H1 (cell line): ENCODE data around the gene DNAJA1. TPM values are rescaled to one million over a fixed set of nuclear protein-coding genes. Genes with fewer than 3 reads are reported as not detected.

Experiments used
- CTCF ChIA-PET: fragments of 300-600 bp; sonication (Branson Sonifier 250); formaldehyde crosslinking; loops from one replicate; lab custom pipeline; 2021; ENCODE audit not compliant: partially characterized antibody; lab: Charles Lee
- POLR2A ChIA-PET: fragments of 300-600 bp; sonication (Branson Sonifier 250); formaldehyde crosslinking; loops from one replicate; lab custom pipeline; 2021; ENCODE audit warnings: inconsistent platforms; ENCODE audit not compliant: partially characterized antibody; lab: Charles Lee
- DNase-seq, 2 experiments: peaks; one replicate each; pipeline versions ENCODE4 v3.0.0 to v3.0.0-alpha.2; 2010 to 2022; ENCODE audit warnings: low spot score in 2 of 2, low read depth in 1 of 2, mixed read lengths in 1 of 2
- FAIRE-seq: peaks from 2 replicates; lab custom pipeline; 2011; peaks lifted over from hg19 to GRCh38; lab: Jason Lieb, UNC
- H2AFZ ChIP-seq: 2 replicates; pipeline ENCODE4 v1.8.1; 2012; ENCODE audit warnings: low read length, inconsistent platforms
- H2AK5ac ChIP-seq: 2 replicates; pipeline ENCODE4 v1.6.1; 2013; ENCODE audit warnings: low read depth, low read length
- H2BK120ac ChIP-seq: replicated peaks from 2 replicates; pipeline ENCODE3; 2013; ENCODE audit warnings: low read depth, low read length, inconsistent platforms
- H2BK12ac ChIP-seq: 2 replicates; pipeline ENCODE4 v1.6.1; 2013; ENCODE audit warnings: low read depth, low read length
- H2BK15ac ChIP-seq: 2 replicates; pipeline ENCODE4 v1.6.1; 2013; ENCODE audit warnings: low read length
- H2BK20ac ChIP-seq: 2 replicates; pipeline ENCODE4 v1.6.1; 2013; ENCODE audit warnings: low read length
- H2BK5ac ChIP-seq: 2 replicates; pipeline ENCODE4 v1.6.1; 2013; ENCODE audit warnings: low read depth, low read length
- H3K14ac ChIP-seq: 2 replicates; pipeline ENCODE4 v1.6.1; 2013; ENCODE audit warnings: inconsistent platforms; ENCODE audit not compliant: insufficient read length
- H3K18ac ChIP-seq: 2 replicates; pipeline ENCODE4 v1.6.1; 2013; ENCODE audit warnings: low read length; ENCODE audit errors: extremely low read depth
- H3K23ac ChIP-seq: 2 replicates; pipeline ENCODE4 v1.6.1; 2013; ENCODE audit warnings: inconsistent platforms; ENCODE audit not compliant: insufficient read length
- H3K23me2 ChIP-seq: 2 replicates; pipeline ENCODE4 v1.6.1; 2013; ENCODE audit warnings: low read depth, low read length
- H3K27ac ChIP-seq: 2 replicates; pipeline ENCODE4 v1.6.1; 2011; ENCODE audit warnings: low read depth, low read length, inconsistent platforms
- H3K27me3 ChIP-seq, 4 experiments: replicated peaks in 1 of 4; 1 replicate in 1 of 4; 2 replicates in 3 of 4; pipeline versions ENCODE4 v1.6.1 to v1.8.1; 2011 to 2013; ENCODE audit warnings: low read length in 3 of 4, mild to moderate bottlenecking in 3 of 4, inconsistent platforms in 2 of 4, mixed read lengths in 2 of 4, moderate library complexity in 1 of 4; ENCODE audit not compliant: control insufficient read depth in 3 of 4, insufficient read depth in 3 of 4; ENCODE audit errors: extremely low read depth in 1 of 4
- H3K36me3 ChIP-seq, 4 experiments: 2 replicates each; pipeline versions ENCODE4 v1.6.1 to v1.8.1; 2011 to 2013; ENCODE audit warnings: mild to moderate bottlenecking in 4 of 4, low read length in 3 of 4, moderate library complexity in 2 of 4, control low read depth in 1 of 4, inconsistent platforms in 1 of 4; ENCODE audit not compliant: insufficient read depth in 4 of 4, control insufficient read depth in 2 of 4
- H3K4ac ChIP-seq: replicated peaks from 2 replicates; pipeline ENCODE3; 2013; ENCODE audit warnings: low read length, low read depth, mixed read lengths, inconsistent platforms; ENCODE audit not compliant: insufficient read length
- H3K4me1 ChIP-seq, 4 experiments: replicated peaks in 1 of 4; 1 replicate in 1 of 4; 2 replicates in 3 of 4; pipeline versions ENCODE4 v1.6.1 to v1.8.1; 2011 to 2013; ENCODE audit warnings: low read length in 3 of 4, inconsistent platforms in 2 of 4, mixed read lengths in 1 of 4; ENCODE audit not compliant: insufficient read depth in 4 of 4, control insufficient read depth in 3 of 4
- H3K4me2 ChIP-seq, 2 experiments: 2 replicates each; pipeline versions ENCODE4 v1.6.1 to v1.8.1; 2011 to 2013; ENCODE audit warnings: low read depth in 2 of 2, low read length in 2 of 2, control low read depth in 1 of 2, inconsistent platforms in 1 of 2, mild to moderate bottlenecking in 1 of 2; ENCODE audit not compliant: insufficient read depth in 1 of 2
- H3K4me3 ChIP-seq, 4 experiments: fragments of 200-600, 300-600 bp in 1 of 4; sonication (generic), shearing (Covaris generic), sonication (Bioruptor Twin) in 1 of 4; 2 replicates each; pipeline versions ENCODE4 v1.5.1 to v1.8.1; 2011 to 2016; ENCODE audit warnings: low read length in 4 of 4, low read depth in 3 of 4, control low read depth in 2 of 4, inconsistent platforms in 2 of 4, mild to moderate bottlenecking in 2 of 4, mixed read lengths in 1 of 4, moderate library complexity in 1 of 4; ENCODE audit not compliant: insufficient read depth in 2 of 4; ENCODE audit errors: extremely low read depth in 1 of 4
- H3K56ac ChIP-seq: replicated peaks from 2 replicates; pipeline ENCODE3; 2013; ENCODE audit warnings: low read depth, mild to moderate bottlenecking, mixed read lengths, low read length, inconsistent platforms; ENCODE audit not compliant: insufficient read length
- H3K79me1 ChIP-seq: 2 replicates; pipeline ENCODE4 v1.6.1; 2013; ENCODE audit warnings: low read depth, low read length, control low read depth
- H3K79me2 ChIP-seq, 2 experiments: 2 replicates each; pipeline versions ENCODE4 v1.6.1 to v1.8.1; 2012 to 2013; ENCODE audit warnings: low read length in 2 of 2, mild to moderate bottlenecking in 2 of 2, inconsistent platforms in 1 of 2; ENCODE audit not compliant: insufficient read depth in 2 of 2, control insufficient read depth in 1 of 2
- H3K9ac ChIP-seq, 4 experiments: replicated peaks in 1 of 4; 1 replicate in 1 of 4; 2 replicates in 3 of 4; pipeline versions ENCODE4 v1.6.1 to v1.8.1; 2011 to 2013; ENCODE audit warnings: low read depth in 3 of 4, low read length in 3 of 4, control low read depth in 2 of 4, mild to moderate bottlenecking in 2 of 4, moderate library complexity in 2 of 4, inconsistent platforms in 1 of 4; ENCODE audit errors: extremely low read depth in 1 of 4
- H3K9me3 ChIP-seq, 2 experiments: 2 replicates each; pipeline versions ENCODE4 v1.6.1 to v1.8.1; 2012 to 2013; ENCODE audit warnings: mild to moderate bottlenecking in 2 of 2, moderate library complexity in 2 of 2, control low read depth in 1 of 2, inconsistent platforms in 1 of 2, low read depth in 1 of 2, low read length in 1 of 2, mixed read lengths in 1 of 2; ENCODE audit not compliant: insufficient read depth in 2 of 2
- H4K20me1 ChIP-seq, 2 experiments: replicated peaks in 1 of 2; 2 replicates each; pipeline versions ENCODE3 to v1.8.1; 2011 to 2013; ENCODE audit warnings: inconsistent platforms in 2 of 2, low read length in 2 of 2, mild to moderate bottlenecking in 1 of 2; ENCODE audit not compliant: insufficient read depth in 2 of 2, control insufficient read depth in 1 of 2
- H4K5ac ChIP-seq: 2 replicates; pipeline ENCODE4 v1.6.1; 2013; ENCODE audit warnings: low read length, low read depth, mixed read lengths, inconsistent platforms; ENCODE audit not compliant: insufficient read length
- H4K8ac ChIP-seq: 2 replicates; pipeline ENCODE4 v1.8.0; 2013; ENCODE audit warnings: mild to moderate bottlenecking, moderate library complexity, low read length, inconsistent platforms; ENCODE audit not compliant: insufficient read depth; ENCODE audit errors: extremely low read depth
- H4K91ac ChIP-seq: replicated peaks from 2 replicates; pipeline ENCODE3; 2013; ENCODE audit warnings: low read length, mixed read lengths, inconsistent platforms; ENCODE audit not compliant: insufficient read length
- CTCF ChIP-seq, 3 experiments: IDR thresholded peaks; 1 replicate in 2 of 3; 2 replicates in 1 of 3; pipeline versions ENCODE4 v1.5.1 to v1.6.1; 2011; ENCODE audit warnings: low read length in 3 of 3, mild to moderate bottlenecking in 3 of 3, inconsistent platforms in 2 of 3, low read depth in 1 of 3, moderate library complexity in 1 of 3; ENCODE audit not compliant: insufficient read depth in 1 of 3; ENCODE audit errors: control extremely low read depth in 1 of 3
- EGR1 ChIP-seq: IDR thresholded peaks from 2 replicates; pipeline ENCODE4 v1.6.1; 2011; ENCODE audit warnings: low read depth, low read length, borderline replicate concordance
- GABPA ChIP-seq: IDR thresholded peaks from 2 replicates; pipeline ENCODE4 v1.6.1; 2011; ENCODE audit warnings: mild to moderate bottlenecking, low read length, moderate library complexity, borderline replicate concordance; ENCODE audit not compliant: insufficient read depth
- HDAC6 ChIP-seq: IDR thresholded peaks from one replicate; pipeline ENCODE4 v1.7.1; 2012; ENCODE audit warnings: low read depth, mild to moderate bottlenecking, inconsistent platforms, low read length, moderate library complexity
- NANOG ChIP-seq: IDR thresholded peaks from 2 replicates; pipeline ENCODE4 v1.6.1; 2011; ENCODE audit warnings: low read length, low read depth, mild to moderate bottlenecking, inconsistent platforms; ENCODE audit not compliant: insufficient read depth, poor library complexity, severe bottlenecking
- NRF1 ChIP-seq: IDR thresholded peaks from 2 replicates; pipeline ENCODE4 v1.6.1; 2011; ENCODE audit warnings: mild to moderate bottlenecking, low read depth, low read length, improper control_type of control experiment
- RXRA ChIP-seq: IDR thresholded peaks from 2 replicates; pipeline ENCODE4 v1.6.1; 2011; ENCODE audit warnings: low read depth, mild to moderate bottlenecking, low read length, moderate library complexity; ENCODE audit not compliant: insufficient read depth
- SIN3A ChIP-seq, 2 experiments: IDR thresholded peaks in 1 of 2; conservative IDR thresholded peaks in 1 of 2; 2 replicates each; pipeline ENCODE4 v1.6.1; 2011 to 2012; ENCODE audit warnings: low read length in 2 of 2, improper control_type of control experiment in 1 of 2, low read depth in 1 of 2, mild to moderate bottlenecking in 1 of 2
- SP2 ChIP-seq: IDR thresholded peaks from 2 replicates; pipeline ENCODE4 v1.6.1; 2012; ENCODE audit warnings: mild to moderate bottlenecking, low read length, inconsistent platforms
- SUZ12 ChIP-seq: fragments of 200-600 bp; sonication (generic); IDR thresholded peaks from 2 replicates; pipeline ENCODE4 v1.6.1; 2012; ENCODE audit warnings: mild to moderate bottlenecking, inconsistent platforms, low read length, moderate library complexity, mixed read lengths
- WGBS, 2 experiments: shearing (Covaris generic) in 1 of 2; methylation state at CpG; one replicate each; pipeline versions ENCODE4 v1.1.6 to v1.1.7; 2013 to 2015; ENCODE audit warnings: low lambda C conversion rate in 2 of 2, mixed read lengths in 2 of 2, inconsistent platforms in 1 of 2, low coverage in 1 of 2, missing lambda C conversion rate in 1 of 2; ENCODE audit not compliant: insufficient replicate concordance in 2 of 2, insufficient coverage in 1 of 2, insufficient read length in 1 of 2; ENCODE audit errors: extremely low coverage in 1 of 2, missing lambda C conversion rate in 1 of 2; 5-methylcytosine and 5-hydroxymethylcytosine counted together
- polyA plus RNA-seq, 7 experiments: library from polyadenylated mRNA; depleted of rRNA in 3 of 7; stranded (reverse) in 5 of 7; unstranded in 2 of 7; fragments of >200 nt in 5 of 7; fragments of 200-250 nt in 2 of 7; gene quantifications; 1 replicate in 5 of 7; 2 replicates in 1 of 7; 4 replicates in 1 of 7; pipeline versions ENCODE4 v1.2.1 to v1.2.3, GENCODE V29; 2011 to 2013; ENCODE audit warnings: missing spikeins in 2 of 7, mixed read lengths in 2 of 7
- total RNA-seq: library from RNA; stranded (reverse); fragmentation: NEBNext Ultra II Directional; extraction: Animal tissue kit (Norgen Biotek cat#: 25700); gene quantifications from 2 replicates; pipeline ENCODE4 v1.2.1, GENCODE V29; 2021

Gene DNAJA1
- total and polyA plus RNA-seq, 2 of the 8 experiments (the other 6 are each of a cell fraction or from before 2014, with no cell fraction given): 54.4 to 159 TPM

- H4K91ac ChIP-seq: no peak overlapping the region
- H2AFZ ChIP-seq: no peak overlapping the region
- H3K4me3 ChIP-seq: peak overlapping the region; percentile 37 to 61 (median 44)
- 82% methylated on average over 8 of the region's 8 CpGs; no CpG with 5 or more reads in 1 of the 2 experiments for WGBS, 2 experiments
- no peak overlapping the region for H2BK12ac ChIP-seq
- DNase-seq (no peak), FAIRE-seq (no peak)
- no peaks in the 10 kb centered on the region for H3K27me3 ChIP-seq
- ChIA-PET POLR2A (interaction anchor here (0.6 to 5.7 kb wide), 10 partner anchors 9 to 205 kb away, joined by 3 to 78 read pairs (median 6); partner anchors contain the start of genes DNAJA1 and SMU1), CTCF (interaction anchor here (0.5 to 1.0 kb wide), 2 partner anchors 18 to 21 kb away, joined by 3 read pairs; no protein-coding TSS in a partner anchor)
- H2BK120ac ChIP-seq: no peak overlapping the region
- no peak overlapping the region for H2BK5ac ChIP-seq
- no peak overlapping the region for H3K23ac ChIP-seq
- peak overlapping the region; percentile 71 to 81 for H3K4me2 ChIP-seq
- H4K20me1 ChIP-seq: no peaks in the 10 kb centered on the region
- H2BK20ac ChIP-seq: no peak overlapping the region
- 0 out of 2 replicates have a peak, but pooled peaks cover 3% of the 10 kb centered on the region for H3K23me2 ChIP-seq
- no peak overlapping the region for H2BK15ac ChIP-seq
- H3K9ac ChIP-seq: peak overlapping the region in 1 of 4 experiments; percentile 50; a peak in 2 of 7 replicates
- H3K79me1 ChIP-seq: no peaks in the 10 kb centered on the region
- H3K18ac ChIP-seq: no peak overlapping the region
- H3K36me3 ChIP-seq: peaks cover 0 to 28% (median 14%) of the 10 kb centered on the region in 4 experiments; a peak in 6 of 8 replicates
- H3K9me3 ChIP-seq: no peaks in the 10 kb centered on the region
- H3K56ac ChIP-seq: no peak overlapping the region
- H2AK5ac ChIP-seq: no peak overlapping the region
- peaks cover 0 to 8% (median 3%) of the 10 kb centered on the region in 4 experiments; a peak in 4 of 7 replicates for H3K4me1 ChIP-seq
- H3K27ac ChIP-seq: no peak overlapping the region
- no peak overlapping the region for H3K14ac ChIP-seq
- H4K5ac ChIP-seq: no peak overlapping the region
- no peak overlapping the region for H4K8ac ChIP-seq
- no peaks in the 10 kb centered on the region for H3K79me2 ChIP-seq
- no peak overlapping the region for H3K4ac ChIP-seq
- TF ChIP-seq CTCF (IDR thresholded peaks at IDR 0.05; ENCODE audit: control extremely low read depth in 1 of 3, insufficient read depth in 1 of 3, low read depth in 1 of 3, low read length in 3 of 3) (no peak), SUZ12 (no peak), SIN3A (conservative IDR thresholded peaks at IDR 0.05 in 1 of 2, IDR thresholded peaks at IDR 0.05 in 1 of 2; ENCODE audit: low read depth in 1 of 2, low read length in 2 of 2) (no peak), HDAC6 (no peak), EGR1 (no peak), RXRA (no peak), SP2 (no peak), NANOG (no peak), GABPA (no peak), NRF1 (no peak)
Observed at GRCh38 chr9:33043671-33044070, 18.6 kb downstream of the DNAJA1 start.
